Cardiac muscle cell (in vitro differentiated cells and primary cell): ENCODE results near the gene CT45A2. TPM values are rescaled to one million over a fixed set of nuclear protein-coding genes. Genes with fewer than 3 reads are reported as not detected.
"Not testable (repeated sequence)": the region's sequence is repeated elsewhere in the genome, so short reads cannot be mapped to it uniquely, and the experiment has no call there.

Experiments used
- DNase-seq, 2 donors: peaks; one replicate each; pipeline versions ENCODE4 v3.0.0 to v3.0.0-alpha.2; 2010 to 2017; ENCODE audit warnings: low read depth in 1 of 2, low spot score in 1 of 2
- H3K27ac ChIP-seq: fragments of 200-600 bp; sonication (generic); 2 replicates; pipeline ENCODE4 v1.5.1; 2016
- H3K27me3 ChIP-seq: fragments of 200-600 bp; sonication (generic); 2 replicates; pipeline ENCODE4 v1.6.0; 2016; ENCODE audit warnings: control low read depth
- H3K36me3 ChIP-seq: fragments of 200-600 bp; sonication (generic); 2 replicates; pipeline ENCODE4 v1.5.1; 2016; ENCODE audit warnings: control low read depth
- H3K4me1 ChIP-seq: fragments of 200-600 bp; sonication (generic); 2 replicates; pipeline ENCODE4 v1.8.1; 2017; ENCODE audit warnings: low read depth, mild to moderate bottlenecking, mixed run types
- H3K4me3 ChIP-seq: fragments of 200-600 bp; sonication (generic); 2 replicates; pipeline ENCODE4 v1.5.1; 2016; ENCODE audit warnings: mild to moderate bottlenecking
- H3K9me3 ChIP-seq: fragments of 200-600 bp; sonication (generic); 2 replicates; pipeline ENCODE4 v1.5.1; 2017; ENCODE audit warnings: low read depth, mild to moderate bottlenecking, control low read depth
- polyA plus RNA-seq: library from polyadenylated mRNA; unstranded; fragments of >200 nt; fragmentation: Nextera tagmentation; extraction: Ambion mirVana; gene quantifications from 2 replicates; pipeline ENCODE4 v1.2.1, GENCODE V29; 2016
- total RNA-seq: library from RNA; depleted of rRNA; stranded (reverse); fragments of >200 nt; gene quantifications from 2 replicates; pipeline ENCODE4 v1.2.3, GENCODE V29; 2016

The CT45A2 gene, protein sequence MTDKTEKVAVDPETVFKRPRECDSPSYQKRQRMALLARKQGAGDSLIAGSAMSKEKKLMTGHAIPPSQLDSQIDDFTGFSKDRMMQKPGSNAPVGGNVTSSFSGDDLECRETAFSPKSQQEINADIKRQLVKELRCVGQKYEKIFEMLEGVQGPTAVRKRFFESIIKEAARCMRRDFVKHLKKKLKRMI
- total RNA-seq (not detected in 2 replicates), polyA plus RNA-seq (not detected in 2 replicates)

DNA sequence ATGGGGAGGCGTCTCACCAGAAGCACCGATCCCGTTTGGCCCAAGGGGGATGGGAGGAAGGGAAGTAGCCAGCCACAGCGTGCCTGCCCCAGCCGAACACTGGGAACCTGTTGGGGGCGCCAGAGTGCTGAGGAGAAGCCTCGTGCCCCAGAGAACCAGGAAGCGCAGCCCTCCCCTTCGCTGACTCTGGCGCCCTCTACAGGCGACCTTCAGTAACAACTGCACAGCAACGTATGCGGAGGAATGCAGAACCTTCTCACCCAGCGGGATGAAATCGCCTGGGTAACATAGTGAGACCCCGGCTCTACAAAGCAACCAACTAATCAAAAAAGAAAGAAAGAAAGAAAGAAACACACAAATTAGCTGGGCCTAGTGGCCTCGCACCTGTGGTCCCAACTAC lies at the start of gene CT45A2:
CT45A2 (minus strand) TSS at position 101 of the 400 bp plus-strand sequence. CDS start 3,747 bp downstream, outside the sequence.
- H3K9me3 ChIP-seq, H3K36me3 ChIP-seq, DNase-seq: not testable (repeated sequence)

DNA sequence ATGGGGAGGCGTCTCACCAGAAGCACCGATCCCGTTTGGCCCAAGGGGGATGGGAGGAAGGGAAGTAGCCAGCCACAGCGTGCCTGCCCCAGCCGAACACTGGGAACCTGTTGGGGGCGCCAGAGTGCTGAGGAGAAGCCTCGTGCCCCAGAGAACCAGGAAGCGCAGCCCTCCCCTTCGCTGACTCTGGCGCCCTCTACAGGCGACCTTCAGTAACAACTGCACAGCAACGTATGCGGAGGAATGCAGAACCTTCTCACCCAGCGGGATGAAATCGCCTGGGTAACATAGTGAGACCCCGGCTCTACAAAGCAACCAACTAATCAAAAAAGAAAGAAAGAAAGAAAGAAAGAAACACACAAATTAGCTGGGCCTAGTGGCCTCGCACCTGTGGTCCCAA lies 34.6 kb upstream of the CT45A2 start, which contains the start of gene CT45A8:
CT45A8 (minus strand) TSS at position 101 of the 400 bp plus-strand sequence. CDS start 3,755 bp downstream, outside the sequence.
- not testable (repeated sequence) for H3K36me3 ChIP-seq, H3K4me1 ChIP-seq, H3K27ac ChIP-seq, H3K27me3 ChIP-seq, H3K4me3 ChIP-seq, H3K9me3 ChIP-seq, DNase-seq

More for the DNA sequence above, at the start of gene CT45A2:
- H3K4me1 ChIP-seq, H3K4me3 ChIP-seq, H3K27me3 ChIP-seq, H3K27ac ChIP-seq: not testable (repeated sequence)

DNA sequence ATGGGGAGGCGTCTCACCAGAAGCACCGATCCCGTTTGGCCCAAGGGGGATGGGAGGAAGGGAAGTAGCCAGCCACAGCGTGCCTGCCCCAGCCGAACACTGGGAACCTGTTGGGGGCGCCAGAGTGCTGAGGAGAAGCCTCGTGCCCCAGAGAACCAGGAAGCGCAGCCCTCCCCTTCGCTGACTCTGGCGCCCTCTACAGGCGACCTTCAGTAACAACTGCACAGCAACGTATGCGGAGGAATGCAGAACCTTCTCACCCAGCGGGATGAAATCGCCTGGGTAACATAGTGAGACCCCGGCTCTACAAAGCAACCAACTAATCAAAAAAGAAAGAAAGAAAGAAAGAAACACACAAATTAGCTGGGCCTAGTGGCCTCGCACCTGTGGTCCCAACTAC lies 17.4 kb upstream of the CT45A2 start, which contains the start of gene CT45A7:
CT45A7 (minus strand) TSS at position 101 of the 400 bp plus-strand sequence. CDS start 3,747 bp downstream, outside the sequence.
- H3K4me1 ChIP-seq, H3K36me3 ChIP-seq, H3K4me3 ChIP-seq, H3K27me3 ChIP-seq, H3K9me3 ChIP-seq, H3K27ac ChIP-seq, DNase-seq: not testable (repeated sequence)

DNA sequence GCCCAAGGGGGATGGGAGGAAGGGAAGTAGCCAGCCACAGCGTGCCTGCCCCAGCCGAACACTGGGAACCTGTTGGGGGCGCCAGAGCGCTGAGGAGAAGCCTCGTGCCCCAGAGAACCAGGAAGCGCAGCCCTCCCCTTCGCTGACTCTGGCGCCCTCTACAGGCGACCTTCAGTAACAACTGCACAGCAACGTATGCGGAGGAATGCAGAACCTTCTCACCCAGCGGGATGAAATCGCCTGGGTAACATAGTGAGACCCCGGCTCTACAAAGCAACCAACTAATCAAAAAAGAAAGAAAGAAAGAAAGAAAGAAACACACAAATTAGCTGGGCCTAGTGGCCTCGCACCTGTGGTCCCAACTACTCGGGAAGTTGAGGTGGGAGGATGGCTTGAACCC lies 17.1 kb downstream of the CT45A2 start, which contains the start of gene CT45A6:
CT45A6 (minus strand) TSS at position 101 of the 400 bp plus-strand sequence. CDS start 3,794 bp downstream, outside the sequence.
- H3K36me3 ChIP-seq, H3K9me3 ChIP-seq, H3K27ac ChIP-seq, H3K4me1 ChIP-seq, H3K4me3 ChIP-seq, DNase-seq, H3K27me3 ChIP-seq: not testable (repeated sequence)

DNA sequence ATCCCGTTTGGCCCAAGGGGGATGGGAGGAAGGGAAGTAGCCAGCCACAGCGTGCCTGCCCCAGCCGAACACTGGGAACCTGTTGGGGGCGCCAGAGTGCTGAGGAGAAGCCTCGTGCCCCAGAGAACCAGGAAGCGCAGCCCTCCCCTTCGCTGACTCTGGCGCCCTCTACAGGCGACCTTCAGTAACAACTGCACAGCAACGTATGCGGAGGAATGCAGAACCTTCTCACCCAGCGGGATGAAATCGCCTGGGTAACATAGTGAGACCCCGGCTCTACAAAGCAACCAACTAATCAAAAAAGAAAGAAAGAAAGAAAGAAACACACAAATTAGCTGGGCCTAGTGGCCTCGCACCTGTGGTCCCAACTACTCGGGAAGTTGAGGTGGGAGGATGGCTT lies 34.4 kb downstream of the CT45A2 start, which contains the start of gene CT45A5:
CT45A5 (minus strand) TSS at position 101 of the 400 bp plus-strand sequence. CDS start 3,774 bp downstream, outside the sequence.
- not testable (repeated sequence) for H3K27me3 ChIP-seq, H3K4me3 ChIP-seq, H3K27ac ChIP-seq, H3K4me1 ChIP-seq, H3K9me3 ChIP-seq, H3K36me3 ChIP-seq, DNase-seq

DNA sequence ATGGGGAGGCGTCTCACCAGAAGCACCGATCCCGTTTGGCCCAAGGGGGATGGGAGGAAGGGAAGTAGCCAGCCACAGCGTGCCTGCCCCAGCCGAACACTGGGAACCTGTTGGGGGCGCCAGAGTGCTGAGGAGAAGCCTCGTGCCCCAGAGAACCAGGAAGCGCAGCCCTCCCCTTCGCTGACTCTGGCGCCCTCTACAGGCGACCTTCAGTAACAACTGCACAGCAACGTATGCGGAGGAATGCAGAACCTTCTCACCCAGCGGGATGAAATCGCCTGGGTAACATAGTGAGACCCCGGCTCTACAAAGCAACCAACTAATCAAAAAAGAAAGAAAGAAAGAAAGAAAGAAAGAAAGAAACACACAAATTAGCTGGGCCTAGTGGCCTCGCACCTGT lies 51.7 kb downstream of the CT45A2 start, which contains the start of gene CT45A3:
CT45A3 (minus strand) TSS at position 101 of the 400 bp plus-strand sequence. CDS start 3,747 bp downstream, outside the sequence.
- H3K27me3 ChIP-seq, H3K4me1 ChIP-seq, H3K36me3 ChIP-seq, H3K27ac ChIP-seq, H3K9me3 ChIP-seq, DNase-seq, H3K4me3 ChIP-seq: not testable (repeated sequence)

Other genes starting within 250 kb of the CT45A2 start
- gene CT45A1, start 106.4 kb downstream of the CT45A2 start, total RNA-seq = not detected in 2 replicates
- gene CT45A1, start 106.4 kb downstream of the CT45A2 start, polyA plus RNA-seq = not detected in 2 replicates
- gene CT45A3, start 51.8 kb downstream of the CT45A2 start, total RNA-seq = not detected in 2 replicates
- not detected in 2 replicates for gene CT45A3, start 51.8 kb downstream of the CT45A2 start, polyA plus RNA-seq
- not detected in 2 replicates for gene CT45A5, start 34.5 kb downstream of the CT45A2 start, total RNA-seq
- not detected in 2 replicates for gene CT45A5, start 34.5 kb downstream of the CT45A2 start, polyA plus RNA-seq
- gene CT45A6, start 17.2 kb downstream of the CT45A2 start, total RNA-seq = not detected in 2 replicates
- not detected in 2 replicates for gene CT45A6, start 17.2 kb downstream of the CT45A2 start, polyA plus RNA-seq
- not detected in 2 replicates for gene CT45A7, start 17.3 kb upstream of the CT45A2 start, total RNA-seq
- gene CT45A7, start 17.3 kb upstream of the CT45A2 start, polyA plus RNA-seq = not detected in 2 replicates
- gene CT45A8, start 34.5 kb upstream of the CT45A2 start, total RNA-seq = not detected in 2 replicates
- not detected in 2 replicates for gene CT45A8, start 34.5 kb upstream of the CT45A2 start, polyA plus RNA-seq
- not detected in 2 replicates for gene CT45A9, start 51.8 kb upstream of the CT45A2 start, total RNA-seq
- gene CT45A9, start 51.8 kb upstream of the CT45A2 start, polyA plus RNA-seq = not detected in 2 replicates
- gene CT45A10, start 73.4 kb upstream of the CT45A2 start, total RNA-seq = not detected in 2 replicates
- not detected in 2 replicates for gene CT45A10, start 73.4 kb upstream of the CT45A2 start, polyA plus RNA-seq
- not detected in 2 replicates for gene SAGE1, start 73.7 kb upstream of the CT45A2 start, total RNA-seq
- not detected in 2 replicates for gene SAGE1, start 73.7 kb upstream of the CT45A2 start, polyA plus RNA-seq
- 8.3 and 8.5 TPM in 2 replicates for gene MMGT1, start 154.0 kb upstream of the CT45A2 start, total RNA-seq
- gene MMGT1, start 154.0 kb upstream of the CT45A2 start, polyA plus RNA-seq = 9.5 and 10.5 TPM in 2 replicates
- gene SLC9A6, start 165.4 kb upstream of the CT45A2 start, total RNA-seq = 12.0 and 13.2 TPM in 2 replicates
- gene SLC9A6, start 165.4 kb upstream of the CT45A2 start, polyA plus RNA-seq = 11.8 and 12.3 TPM in 2 replicates